GM21526 (cell line): Measurements from ENCODE around the gene LRCH1.

Experiments
- ATAC-seq: cut with Tn5 transposase; IDR thresholded peaks from one replicate; pipeline ENCODE4 v1.9.1; 2021; ENCODE audit warnings: moderate library complexity; ENCODE audit not compliant: unreplicated experiment, low FRiP score

Gene LRCH1

DNA sequence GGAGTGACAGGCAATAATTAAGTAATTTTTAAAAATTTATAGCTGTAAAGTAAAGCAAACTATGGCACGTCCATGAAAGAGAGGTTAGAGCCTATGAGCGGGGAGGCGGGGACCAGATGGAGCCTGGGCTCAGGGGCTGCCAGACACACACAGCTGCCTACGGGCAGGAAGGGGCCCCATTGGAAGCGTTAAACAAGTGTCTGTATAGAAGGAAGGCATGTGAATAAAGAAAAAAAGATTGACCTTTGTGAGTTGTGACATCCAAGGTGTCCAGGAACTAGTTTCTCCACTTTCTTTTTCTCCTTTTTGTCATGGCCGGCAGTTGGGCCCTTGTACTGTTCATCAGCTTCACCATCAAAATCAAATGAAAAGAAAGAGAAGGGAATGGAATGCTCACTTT lies 56.8 kb downstream of the LRCH1 start:
- ATAC-seq, result no peak

- ATAC-seq, result no peak
Measured at GRCh38 chr13:46612267-46612666, 59.3 kb downstream of the LRCH1 start.

GRCh38 chr13:46613409-46614049 lies 60.6 kb downstream of the LRCH1 start:
- ATAC-seq, result no peak

DNA sequence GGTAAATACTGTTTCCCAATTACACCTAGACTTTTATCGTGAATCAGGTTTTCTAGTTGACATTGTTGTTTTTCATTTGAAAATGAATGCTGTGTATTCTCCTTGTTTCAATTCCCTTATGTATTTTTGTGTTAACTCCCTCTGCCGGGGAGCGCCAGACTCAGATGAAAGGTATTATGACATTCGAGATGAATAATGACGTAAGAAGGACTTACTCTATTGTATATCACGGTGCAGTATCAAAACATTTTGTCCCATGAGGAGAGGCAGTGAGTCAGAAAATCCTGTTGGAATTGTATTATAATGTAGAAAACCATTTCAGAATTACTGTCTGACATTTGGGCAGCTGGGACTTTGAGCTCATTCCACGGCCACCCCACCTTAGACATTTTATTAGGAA lies 61.6 kb downstream of the LRCH1 start:
- ATAC-seq, result no peak

GRCh38 chr13:46615888-46616531 lies 63.0 kb downstream of the LRCH1 start:
- no peak for ATAC-seq

- no peak for ATAC-seq
Measured at GRCh38 chr13:46617229-46617721, 64.3 kb downstream of the LRCH1 start.

DNA sequence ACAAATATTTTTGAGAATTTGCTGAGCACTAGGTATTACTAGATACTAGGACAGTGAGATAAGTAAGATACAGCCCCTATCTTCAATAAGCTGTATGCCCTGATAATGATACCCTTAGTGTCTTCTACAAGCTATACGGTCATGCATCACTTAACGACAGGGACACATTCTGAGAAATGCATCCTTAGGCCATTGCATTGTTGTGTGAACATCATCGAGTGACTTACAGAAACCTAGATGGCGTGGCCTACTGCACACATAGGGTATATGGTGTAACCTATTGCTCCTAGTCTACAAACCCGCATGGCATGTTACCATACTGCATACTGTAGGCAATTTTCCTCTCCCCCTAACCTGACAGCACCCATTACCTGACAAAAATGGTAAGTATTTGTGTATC lies 64.9 kb downstream of the LRCH1 start:
- no peak for ATAC-seq

DNA sequence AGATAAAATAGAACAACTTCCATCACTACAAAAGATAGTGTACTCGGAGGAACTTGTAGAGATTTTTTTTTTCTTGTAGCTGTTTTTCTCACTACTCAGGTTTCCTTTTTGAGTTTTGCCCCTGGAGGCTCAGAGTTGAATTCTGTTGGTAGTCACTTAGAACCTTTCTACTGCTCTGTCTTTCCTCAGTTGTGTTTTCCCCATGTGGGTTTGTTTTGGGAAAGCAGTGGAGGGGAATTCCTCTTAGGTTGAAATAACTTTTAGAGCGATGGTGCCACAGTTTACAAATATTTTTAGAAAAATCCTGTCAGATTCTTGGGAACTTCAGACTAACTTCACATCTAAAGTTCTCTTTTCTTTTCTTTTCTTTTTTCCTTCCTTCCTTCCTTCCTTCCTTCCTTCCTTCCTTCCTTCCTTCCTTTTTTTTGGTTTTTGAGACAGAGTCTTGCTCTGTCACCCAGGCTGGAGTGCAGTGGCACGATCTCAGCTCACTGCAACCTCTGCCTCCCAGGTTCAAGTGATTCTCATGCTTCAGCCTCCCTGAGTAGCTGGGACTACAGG lies 65.8 kb downstream of the LRCH1 start:
- ATAC-seq, result no peak

DNA sequence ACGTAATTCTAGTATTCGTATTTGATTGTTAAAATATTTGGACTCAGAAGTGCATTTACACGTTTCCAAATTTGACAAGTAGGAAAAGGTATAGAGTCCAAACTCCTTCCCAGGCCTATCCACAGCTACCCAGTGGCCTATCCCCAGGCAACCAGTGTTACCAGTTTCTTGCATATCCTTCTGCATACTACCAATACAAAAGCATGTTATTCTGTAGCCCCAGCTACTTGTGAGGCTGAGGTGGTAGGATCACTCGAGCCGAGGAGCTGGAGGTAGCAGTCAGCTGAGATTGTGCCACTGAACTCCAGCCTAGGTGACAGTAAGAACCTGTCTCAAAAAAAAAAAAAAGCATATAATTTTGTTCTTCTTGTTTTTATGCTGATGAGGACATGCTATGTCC lies 67.1 kb downstream of the LRCH1 start:
- no peak for ATAC-seq

DNA sequence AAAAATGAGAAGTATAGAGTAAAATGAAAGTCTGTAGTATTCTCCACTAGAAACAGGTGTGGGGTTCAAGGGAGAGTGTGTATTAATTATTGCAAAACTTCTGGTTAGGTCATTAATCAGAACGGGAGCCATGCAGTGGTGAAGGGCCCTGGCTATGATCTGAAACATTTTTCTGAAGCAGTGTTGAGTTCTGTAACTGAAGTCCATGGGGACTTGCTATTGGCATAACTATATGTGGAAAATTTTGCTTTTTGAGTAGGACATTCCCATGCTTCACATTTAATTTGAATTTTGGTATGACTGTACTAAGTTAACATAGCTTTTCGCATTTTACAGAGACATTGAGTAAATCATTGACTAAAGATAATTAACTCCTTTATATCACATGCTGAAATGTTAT lies 67.5 kb downstream of the LRCH1 start:
- no peak for ATAC-seq

DNA sequence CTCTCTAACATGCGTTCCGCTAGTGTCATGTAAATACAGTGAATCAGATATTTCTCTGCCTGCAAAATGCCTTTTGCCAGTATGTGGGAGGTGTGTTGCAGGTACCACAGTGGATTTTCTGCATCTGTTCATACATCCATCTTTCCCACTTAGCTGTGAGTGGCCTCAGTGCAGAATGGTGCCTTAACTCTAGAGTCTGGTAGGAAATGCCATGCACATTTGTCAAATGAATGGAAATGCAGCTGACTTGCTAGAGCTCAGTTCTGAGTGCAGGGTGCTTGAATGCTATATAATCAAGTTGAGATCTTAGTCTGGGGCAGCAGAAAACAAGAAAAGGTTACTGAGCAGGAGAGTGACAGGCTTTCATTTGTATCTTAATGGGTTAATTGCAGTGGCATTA lies 68.2 kb downstream of the LRCH1 start:
- no peak for ATAC-seq

DNA sequence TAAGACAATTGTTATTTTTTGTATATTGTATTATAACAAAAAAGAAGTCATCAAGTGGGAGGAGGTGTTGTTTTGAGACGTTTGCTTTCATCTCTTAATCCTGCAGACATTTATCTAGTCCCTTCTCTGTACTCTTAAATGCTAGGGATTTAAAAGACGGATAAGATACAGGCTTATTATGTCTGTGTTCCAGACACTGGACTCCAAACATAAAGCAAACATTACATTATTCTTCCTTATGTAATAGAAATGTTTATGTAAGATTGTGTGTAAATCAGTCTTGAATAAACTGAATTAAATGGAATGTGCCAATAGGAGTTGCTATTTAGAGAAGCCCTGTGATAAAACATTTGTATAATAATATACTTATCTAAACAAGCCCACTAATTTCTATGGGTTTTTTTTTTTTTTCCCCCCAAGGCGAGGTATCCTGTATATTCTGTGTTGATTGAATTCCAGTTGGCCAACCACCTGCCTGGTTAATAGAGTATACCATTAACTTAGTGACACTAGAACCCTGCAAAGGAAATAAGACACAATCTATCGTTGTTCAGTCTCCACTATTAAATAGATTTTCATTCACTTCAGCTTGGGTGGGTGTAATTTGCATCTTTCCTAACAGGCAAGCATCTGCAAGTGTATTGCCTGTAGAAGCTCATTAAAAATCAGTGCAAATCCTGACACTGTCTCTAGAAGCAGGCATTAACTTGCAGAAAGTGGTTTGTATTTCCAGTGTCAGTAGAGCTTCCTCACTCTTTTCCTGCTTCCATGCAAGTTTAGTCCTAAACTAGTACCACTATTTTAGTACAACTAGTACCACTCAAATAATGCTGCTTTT lies 69.0 kb downstream of the LRCH1 start:
- ATAC-seq, result no peak

DNA sequence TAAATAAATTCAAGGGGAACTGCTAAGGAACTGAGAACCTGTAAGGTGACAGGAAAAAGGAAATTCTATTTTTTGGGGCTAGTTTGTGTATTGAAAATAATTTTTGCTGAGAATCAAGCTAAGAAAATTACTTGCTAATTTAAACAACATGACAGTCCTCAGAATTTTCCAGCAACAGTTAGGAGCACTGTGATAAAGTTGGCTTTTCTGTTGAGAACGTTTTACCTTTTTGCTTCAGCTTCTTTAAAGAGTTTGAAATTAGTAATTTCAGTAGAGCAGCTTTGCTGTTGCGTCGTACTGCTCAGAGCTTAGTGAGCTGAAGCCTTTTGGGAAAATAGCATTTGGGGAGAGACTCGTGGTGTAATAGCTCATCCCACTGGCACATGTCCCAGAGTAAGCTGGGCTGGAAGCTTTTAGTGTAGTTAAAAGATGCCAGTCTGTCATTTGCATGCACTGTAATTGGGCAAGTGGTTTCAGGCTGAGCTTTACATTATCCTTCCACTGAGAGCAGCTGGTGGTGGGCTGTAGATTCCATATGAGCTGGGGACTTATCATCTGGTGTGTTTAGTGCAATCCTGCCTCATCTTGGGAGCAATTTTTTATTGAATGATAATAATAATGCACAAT lies 69.8 kb downstream of the LRCH1 start:
- ATAC-seq, result no peak

DNA sequence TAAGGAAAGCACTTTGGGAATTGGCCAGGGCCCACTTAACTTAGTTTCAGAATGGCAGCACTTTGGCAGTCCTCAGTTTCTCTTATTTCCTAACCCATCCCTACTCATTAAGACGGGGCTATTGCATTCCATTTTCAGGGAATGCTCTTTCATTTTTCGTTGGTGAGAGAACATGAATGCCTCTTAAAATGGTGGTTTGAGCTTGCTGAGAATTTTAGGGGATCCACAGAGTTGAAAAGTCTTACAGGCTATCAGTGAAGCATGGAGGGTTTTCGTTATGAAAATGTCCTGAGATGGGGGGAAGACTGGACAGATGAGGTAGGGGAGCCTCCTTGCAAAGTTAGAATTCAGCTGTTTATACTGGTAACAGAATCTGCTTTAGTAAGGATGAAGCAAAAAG lies 71.4 kb downstream of the LRCH1 start:
- no peak for ATAC-seq

GRCh38 chr13:46624821-46625220 lies 71.9 kb downstream of the LRCH1 start:
- no peak for ATAC-seq

GRCh38 chr13:46627462-46627861 lies 74.5 kb downstream of the LRCH1 start:
- no peak for ATAC-seq

DNA sequence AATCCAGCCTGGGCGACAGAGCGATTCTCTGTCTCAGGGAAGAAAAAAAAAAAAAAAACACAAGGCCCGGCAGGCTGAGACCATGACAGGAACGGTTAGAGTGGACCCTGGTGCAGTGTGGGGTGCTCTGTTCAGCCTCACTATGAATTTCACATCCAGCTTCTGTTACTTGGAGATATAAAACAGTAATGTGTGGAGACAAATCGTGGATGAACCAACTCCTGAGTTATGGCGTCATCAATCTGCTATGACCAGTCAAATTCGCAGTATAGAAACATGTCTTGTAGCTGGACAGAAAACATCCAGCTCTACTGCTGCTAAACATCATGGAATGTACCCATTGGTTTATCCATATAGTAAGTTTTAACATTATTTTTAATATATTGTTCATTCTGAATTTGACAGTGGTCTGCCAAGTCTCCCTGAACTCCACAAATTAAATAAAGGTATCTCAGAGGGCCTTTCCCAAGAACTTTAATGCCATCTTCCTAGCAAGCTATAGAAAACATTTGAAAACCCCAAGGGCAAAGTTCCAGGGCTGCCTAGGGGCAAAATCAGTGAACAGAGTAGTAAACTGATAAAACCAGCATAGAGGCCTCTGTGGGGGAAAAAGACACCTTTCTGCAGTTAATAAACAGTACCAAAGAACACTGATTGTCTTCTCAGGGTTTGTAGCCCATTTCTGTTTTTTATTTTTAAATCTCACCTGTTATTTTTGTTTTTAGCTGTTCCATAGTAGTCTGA lies 75.8 kb downstream of the LRCH1 start:
- ATAC-seq, result no peak

DNA sequence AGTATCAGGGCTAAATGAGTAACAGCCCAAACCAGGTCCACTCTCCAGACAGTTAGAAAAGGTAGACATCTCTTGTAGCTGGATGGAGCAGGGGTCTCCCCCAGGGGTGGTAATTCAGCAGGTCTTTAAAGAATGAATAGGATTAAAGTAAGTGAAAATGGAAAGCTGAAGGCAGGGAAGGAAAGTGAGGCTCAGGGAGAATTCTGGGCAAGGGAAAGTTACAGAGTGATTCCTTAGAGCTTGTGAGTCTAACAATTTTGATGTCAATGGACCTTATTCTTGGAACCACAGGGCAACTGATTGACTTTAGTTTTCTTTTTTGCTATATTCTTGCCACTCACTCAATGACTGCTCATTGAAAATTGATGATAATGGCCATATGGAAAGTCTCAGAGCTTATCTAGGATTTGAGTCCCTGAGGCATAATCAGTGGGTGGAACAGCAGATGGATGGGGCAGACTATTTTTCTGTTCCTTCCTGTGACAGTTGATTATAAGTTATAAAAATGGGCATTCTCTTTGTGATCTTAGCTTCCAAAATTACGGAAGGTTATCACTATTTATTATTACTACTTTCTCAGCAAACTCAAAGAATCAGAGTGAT lies 76.9 kb downstream of the LRCH1 start:
- no peak for ATAC-seq

GRCh38 chr13:46630431-46631178 lies 77.6 kb downstream of the LRCH1 start:
- no peak for ATAC-seq
